HG03196 (cell line): ENCODE results near the gene ATM.
A peak's percentile ranks its signal among the peaks of the same experiment; 100 is the strongest.

Experiments
- ATAC-seq: cut with Tn5 transposase; IDR thresholded peaks from one replicate; pipeline ENCODE4 v1.9.1; 2021; ENCODE audit not compliant: unreplicated experiment

ATM gene, protein sequence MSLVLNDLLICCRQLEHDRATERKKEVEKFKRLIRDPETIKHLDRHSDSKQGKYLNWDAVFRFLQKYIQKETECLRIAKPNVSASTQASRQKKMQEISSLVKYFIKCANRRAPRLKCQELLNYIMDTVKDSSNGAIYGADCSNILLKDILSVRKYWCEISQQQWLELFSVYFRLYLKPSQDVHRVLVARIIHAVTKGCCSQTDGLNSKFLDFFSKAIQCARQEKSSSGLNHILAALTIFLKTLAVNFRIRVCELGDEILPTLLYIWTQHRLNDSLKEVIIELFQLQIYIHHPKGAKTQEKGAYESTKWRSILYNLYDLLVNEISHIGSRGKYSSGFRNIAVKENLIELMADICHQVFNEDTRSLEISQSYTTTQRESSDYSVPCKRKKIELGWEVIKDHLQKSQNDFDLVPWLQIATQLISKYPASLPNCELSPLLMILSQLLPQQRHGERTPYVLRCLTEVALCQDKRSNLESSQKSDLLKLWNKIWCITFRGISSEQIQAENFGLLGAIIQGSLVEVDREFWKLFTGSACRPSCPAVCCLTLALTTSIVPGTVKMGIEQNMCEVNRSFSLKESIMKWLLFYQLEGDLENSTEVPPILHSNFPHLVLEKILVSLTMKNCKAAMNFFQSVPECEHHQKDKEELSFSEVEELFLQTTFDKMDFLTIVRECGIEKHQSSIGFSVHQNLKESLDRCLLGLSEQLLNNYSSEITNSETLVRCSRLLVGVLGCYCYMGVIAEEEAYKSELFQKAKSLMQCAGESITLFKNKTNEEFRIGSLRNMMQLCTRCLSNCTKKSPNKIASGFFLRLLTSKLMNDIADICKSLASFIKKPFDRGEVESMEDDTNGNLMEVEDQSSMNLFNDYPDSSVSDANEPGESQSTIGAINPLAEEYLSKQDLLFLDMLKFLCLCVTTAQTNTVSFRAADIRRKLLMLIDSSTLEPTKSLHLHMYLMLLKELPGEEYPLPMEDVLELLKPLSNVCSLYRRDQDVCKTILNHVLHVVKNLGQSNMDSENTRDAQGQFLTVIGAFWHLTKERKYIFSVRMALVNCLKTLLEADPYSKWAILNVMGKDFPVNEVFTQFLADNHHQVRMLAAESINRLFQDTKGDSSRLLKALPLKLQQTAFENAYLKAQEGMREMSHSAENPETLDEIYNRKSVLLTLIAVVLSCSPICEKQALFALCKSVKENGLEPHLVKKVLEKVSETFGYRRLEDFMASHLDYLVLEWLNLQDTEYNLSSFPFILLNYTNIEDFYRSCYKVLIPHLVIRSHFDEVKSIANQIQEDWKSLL (N-terminal part only)

DNA sequence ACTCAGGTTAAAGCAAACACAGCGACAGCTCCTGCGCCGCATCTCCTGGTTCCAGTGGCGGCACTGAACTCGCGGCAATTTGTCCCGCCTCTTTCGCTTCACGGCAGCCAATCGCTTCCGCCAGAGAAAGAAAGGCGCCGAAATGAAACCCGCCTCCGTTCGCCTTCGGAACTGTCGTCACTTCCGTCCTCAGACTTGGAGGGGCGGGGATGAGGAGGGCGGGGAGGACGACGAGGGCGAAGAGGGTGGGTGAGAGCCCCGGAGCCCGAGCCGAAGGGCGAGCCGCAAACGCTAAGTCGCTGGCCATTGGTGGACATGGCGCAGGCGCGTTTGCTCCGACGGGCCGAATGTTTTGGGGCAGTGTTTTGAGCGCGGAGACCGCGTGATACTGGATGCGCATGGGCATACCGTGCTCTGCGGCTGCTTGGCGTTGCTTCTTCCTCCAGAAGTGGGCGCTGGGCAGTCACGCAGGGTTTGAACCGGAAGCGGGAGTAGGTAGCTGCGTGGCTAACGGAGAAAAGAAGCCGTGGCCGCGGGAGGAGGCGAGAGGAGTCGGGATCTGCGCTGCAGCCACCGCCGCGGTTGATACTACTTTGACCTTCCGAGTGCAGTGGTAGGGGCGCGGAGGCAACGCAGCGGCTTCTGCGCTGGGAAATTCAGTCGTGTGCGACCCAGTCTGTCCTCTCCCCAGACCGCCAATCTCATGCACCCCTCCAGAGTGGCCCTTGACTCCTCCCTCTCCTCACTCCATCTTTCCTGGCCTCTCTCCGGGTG is at the start of gene ATM, which contains the start of gene NPAT:
Gene ATM (plus strand): TSS at position 494 of the 774 bp plus-strand sequence. CDS start 4,558 bp downstream, outside the sequence.
Gene NPAT (minus strand): TSS at position 65 of the 774 bp plus-strand sequence. CDS start 102 bp downstream, outside the sequence.
- ATAC-seq = peak; percentile 82

DNA sequence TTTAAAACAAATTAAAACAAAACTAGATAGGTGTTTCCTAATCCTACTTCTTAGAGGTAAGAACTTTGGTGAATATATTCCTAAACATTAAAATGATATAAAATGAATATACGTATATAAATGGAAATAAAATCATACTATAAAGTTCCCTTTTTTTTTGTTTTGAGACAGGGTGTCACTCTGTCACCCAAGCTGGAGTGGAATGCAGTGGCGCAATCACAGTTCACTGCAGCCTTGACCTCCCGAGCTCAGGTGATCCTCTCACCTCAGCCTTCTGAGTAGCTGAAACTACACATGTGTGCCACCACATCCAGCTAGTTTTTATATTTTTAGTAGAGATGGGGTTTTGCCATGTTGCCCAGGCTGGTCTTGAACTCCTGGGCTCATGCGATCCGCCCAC is 45.3 kb upstream of the ATM start:
- no peak for ATAC-seq

DNA sequence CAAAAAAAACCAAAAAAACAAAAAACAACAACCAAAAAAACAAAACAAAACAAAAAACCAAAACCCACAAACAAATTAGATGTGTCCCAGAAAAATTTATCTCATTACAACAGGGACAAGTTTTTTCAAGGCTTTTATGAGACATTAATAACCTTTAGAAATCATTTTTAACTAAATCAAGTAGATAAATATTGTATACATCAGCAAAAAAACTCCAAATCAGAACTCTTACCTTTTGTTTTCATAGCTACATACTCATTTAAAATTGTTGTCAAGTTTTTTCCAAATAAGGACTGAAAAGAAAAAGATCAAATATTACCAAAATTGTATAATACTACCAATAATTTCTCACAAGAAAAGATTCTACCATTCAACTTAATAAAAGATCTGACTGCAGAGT is 29.1 kb upstream of the ATM start:
- ATAC-seq = no peak

DNA sequence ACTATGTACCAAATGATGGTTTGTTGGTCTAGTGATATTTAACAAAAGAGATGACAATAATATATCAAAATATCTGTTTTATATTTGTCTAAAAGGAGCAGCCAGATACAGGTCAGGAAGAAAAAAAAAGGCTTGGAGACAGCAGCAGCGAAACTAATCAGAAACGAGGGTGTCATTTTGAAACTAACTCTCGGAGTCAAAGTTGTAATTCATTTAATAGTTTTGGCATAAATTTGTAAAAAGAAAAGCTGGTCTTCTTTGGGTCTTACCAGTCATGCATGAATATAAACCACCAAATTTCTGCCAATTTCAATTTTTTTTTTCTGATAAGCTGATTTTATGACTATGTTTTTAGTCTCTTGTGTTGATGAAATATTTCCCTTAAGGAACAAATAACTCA is 26.0 kb upstream of the ATM start:
- no peak for ATAC-seq

DNA sequence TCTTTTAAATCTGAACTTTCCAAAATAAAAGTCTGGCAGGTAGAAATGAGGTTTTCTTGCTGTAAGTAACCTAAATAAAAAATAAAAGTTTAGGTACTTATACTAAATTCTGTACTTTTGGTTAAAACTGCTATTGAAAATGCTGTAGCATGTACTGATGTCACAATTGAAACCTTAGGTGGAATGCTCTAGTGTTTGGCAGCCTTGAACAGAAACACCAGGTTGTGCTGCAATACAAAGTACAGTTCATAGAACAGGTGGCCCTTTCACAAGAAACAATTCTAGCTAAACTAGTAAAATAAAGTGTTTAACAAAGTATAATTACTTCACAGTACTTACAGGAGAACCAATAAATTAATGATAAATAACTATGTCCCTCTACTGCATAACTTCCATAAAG is 25.5 kb upstream of the ATM start:
- ATAC-seq = no peak

DNA sequence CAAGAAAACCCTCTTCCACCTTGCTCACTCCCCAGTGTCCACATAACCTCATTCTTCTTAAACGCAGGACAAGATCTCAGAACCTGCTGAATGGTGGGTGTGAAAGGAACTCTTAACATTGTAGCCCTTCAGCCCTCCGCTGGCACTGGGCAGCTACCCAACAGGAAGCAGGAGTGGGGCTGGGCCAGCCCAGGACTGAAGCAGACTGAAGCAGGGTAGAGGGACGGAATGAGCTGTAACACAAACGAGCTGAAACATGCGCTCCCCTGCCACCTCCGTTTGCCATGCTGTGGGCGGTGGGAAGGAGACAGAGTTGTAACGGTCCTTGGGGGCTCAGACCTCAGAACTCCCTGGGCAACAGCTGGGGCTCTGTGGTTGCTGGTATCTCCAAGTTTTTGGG is 24.0 kb upstream of the ATM start:
- ATAC-seq = no peak

DNA sequence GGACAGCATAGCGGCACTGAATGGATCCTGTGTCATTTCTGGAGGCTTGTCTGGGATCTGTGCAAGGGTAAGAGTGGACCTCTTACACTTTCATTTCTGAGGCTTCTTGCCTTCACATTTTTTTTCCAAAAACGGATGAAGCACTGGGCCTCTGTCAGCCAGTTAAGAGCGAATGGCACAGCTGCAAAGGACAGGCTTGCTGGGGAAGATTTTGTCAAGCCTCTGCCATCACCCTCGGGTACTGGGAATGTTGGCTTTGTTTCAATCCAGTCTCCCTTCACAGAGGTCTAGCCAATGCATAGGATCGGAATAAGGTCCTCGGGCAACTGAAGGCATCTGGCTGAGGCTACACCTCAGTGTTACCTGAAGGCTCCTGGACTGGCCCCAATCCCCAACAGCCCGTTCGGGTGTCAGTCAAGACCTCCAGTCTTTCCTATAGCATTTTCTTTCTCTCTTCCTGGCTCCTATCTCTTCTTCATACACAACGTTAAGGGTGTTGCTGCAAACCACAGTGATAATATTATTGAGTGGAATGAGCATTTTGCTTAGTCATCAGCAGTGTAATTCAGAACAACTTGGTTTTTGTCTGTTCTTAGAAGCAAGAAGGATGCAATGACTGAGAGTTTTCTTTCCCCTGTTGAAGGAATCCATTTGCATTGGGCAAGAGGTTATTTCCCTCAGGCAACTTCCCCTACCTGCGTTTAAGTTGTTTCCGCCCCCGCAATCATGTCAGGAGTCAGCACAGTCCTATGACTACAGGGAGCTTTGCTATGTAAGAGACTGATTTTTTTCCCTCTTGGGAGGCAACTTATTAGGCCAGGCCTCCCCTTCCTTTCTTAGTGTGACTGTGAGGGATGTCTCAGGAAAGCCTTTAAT is 23.2 kb upstream of the ATM start:
- ATAC-seq = peak; percentile 71

DNA sequence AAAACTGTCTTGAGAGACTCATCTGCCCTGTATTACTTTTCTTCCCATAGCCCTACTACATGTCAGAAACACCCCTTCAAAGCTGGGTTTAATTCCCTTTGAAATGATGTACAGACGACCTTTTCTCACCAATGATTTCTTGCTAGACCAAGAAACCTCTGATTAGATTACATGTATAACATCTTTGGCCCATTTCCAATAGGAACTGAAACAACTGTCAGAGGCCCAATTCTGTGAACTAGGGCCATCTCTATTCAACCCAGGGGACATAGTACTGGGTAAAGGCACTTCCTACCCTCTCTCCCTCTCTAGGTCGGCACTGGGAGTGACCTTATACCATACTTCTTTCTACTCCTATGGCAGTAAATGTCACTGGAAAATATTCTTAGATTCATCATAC is 19.8 kb upstream of the ATM start:
- ATAC-seq = no peak

DNA sequence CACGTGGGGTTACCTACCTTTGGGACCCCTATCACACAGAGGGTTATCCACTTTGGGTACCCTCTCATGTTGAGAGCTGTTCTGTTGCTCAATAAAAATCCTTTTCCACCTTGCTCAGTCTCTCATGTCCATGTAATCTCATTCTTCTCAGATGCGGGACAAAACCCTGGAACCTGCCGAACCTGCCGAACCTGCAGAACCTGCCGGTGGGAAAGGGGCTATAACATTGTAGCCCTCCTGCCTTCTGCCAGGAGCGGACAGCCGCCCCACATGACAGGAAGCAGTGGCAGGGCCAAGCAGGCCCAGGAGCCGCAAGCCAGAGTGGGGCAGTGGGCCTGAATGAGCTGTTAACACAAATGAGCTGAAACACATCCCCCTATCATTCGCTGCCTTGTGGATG is 18.5 kb upstream of the ATM start:
- no peak for ATAC-seq

DNA sequence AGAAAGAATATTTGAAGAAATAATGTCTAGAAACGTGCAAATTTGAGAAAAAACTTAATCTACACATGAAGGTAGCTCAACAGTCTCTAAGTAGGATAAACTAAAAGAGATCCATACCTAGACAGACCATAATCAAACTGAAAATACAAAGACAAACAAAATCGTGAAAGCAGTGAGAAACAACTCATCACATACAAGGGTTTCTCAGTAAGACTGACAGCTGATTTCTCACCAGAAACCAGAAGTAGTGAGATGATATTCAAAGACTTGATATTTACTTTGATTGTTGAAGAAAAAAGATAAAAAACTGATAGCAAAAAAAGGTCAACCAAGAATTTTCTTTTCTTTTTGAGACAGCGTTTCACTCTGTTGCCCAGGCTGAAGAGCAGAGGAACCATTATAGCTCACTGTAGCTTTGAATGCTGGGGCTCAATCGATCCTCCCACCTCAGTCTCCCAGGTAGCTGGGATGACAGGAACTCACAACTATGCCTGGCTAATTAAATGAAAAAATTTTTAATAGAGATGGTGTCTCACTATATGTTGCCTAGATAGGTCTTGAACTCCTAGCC is 17.9 kb upstream of the ATM start:
- ATAC-seq = no peak

DNA sequence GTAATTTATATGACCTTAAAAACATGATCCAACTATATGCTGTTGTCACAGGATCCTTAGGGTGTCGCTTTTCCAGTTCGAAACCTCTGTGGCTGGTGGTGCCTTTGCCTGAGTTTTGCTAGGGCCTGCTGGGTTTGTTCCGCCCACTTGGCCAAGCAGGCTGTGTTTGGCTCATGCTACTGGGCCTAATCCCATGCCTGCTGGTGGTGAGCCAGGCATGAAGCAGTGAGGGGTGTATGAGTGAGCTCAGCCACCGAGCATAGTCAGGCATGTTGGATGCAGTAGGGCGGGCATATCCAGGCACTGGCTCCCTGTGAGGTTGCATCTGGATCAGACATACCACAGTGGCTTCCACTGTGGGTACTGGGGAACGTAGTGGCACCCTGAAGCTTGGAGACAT is 16.7 kb upstream of the ATM start:
- ATAC-seq = no peak

DNA sequence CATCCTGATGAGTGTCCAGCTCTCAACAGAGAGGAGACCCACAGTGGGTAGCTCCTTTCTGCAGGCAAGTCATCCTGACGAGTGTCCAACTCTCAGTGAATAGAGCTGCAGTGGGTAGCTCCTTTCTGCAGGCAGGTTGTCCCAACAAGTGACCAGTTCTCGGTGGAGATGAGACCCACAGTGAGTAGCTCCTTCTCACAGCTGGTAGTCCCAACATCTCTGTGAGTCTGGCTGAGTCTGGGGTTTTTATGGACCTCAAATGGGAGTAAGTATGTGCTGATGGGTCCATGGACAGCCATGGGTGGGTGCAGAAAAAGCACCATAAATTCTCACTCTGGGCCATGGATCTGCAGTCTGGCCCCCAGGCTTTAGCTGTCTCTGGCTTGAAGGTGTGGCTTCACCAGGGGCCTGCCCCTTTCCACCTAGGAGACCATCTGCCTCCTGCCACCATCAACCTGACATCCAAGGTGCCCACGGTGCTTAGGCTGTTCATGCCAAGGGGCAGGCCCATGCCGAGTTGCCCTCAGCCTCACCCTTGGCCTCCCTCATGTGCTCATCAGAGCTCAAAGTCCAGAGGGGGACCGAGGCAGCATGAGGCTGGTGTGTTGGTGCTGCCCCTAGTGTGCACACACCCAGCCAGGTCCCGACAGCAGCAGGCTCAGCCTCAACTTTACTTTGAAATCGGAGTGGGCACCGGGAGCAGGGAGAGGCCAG is 15.7 kb upstream of the ATM start:
- no peak for ATAC-seq

DNA sequence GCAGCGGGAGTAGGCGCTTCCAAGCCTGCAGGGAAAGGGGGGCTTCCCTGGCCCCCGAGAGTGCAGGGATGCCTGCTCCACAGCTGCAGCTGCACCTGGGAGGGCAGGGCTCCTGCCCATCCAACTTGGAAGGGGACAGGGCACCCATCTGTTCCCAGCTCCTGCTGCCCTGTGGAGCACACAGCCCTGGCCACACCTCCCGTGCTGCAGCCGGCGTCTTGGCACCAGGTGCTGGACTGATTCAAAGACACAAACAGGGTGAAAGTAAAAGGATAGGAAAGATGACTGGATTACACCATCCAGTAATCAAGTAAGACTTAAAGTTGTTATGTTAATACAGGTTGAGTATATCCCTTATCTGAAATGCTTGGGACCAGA is 15.2 kb upstream of the ATM start:
- ATAC-seq = no peak

DNA sequence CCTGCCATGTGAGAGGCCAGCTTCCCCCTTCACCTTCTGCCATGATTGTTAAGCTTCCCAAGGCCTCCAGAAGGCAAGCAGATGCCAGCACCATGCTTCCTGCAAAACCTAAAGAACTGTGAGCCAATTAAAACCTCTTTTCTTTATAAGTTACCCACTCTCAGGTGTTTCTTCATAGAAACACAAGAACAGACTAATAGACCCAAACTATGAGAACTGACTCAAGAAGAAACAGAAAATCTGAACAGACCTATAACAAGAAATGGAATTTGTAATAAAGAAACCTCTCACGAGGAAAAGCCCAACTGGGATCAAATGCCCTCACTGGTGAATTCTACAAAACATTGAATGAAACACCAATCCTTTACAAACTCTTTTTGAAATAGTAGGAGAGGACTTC is 12.4 kb upstream of the ATM start:
- ATAC-seq = no peak

DNA sequence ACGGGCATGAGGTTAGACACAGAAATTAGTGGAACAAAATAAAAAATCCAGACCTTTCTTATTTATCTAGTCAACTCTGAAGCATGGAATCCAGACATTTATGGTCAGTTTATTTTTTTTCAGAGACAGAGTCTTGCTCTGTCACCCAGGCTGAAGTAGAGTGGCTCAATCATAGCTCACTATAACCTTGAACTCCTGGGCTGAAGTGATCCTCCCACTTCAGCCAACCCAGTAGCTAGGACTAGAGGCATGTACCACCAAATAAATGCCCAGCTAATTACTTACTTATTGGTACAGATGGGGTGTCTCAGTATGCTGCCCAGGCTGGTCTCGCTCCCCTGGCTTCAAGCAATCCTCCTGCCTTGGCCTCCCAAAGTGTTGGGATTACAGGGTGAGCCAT is 9.1 kb upstream of the ATM start:
- no peak for ATAC-seq

DNA sequence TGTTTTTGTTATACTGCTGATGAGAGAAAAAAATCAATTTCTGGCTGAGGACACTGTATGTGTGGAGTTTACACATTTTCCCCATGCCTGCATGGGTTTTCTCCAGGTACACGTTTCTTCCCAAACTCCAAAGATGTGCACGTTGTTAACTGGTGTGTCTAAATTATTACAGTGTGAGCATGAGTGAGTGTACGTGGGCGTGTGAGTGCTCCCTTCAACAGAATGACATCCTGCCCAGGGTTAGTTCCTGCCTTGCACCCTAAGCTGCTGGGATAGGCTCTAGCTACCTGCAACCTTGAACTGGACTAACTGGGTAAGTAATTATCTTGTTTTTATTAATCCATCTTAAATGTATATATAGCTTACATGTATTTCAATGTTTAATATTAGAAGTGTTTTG is 5.9 kb upstream of the ATM start:
- ATAC-seq = no peak

DNA sequence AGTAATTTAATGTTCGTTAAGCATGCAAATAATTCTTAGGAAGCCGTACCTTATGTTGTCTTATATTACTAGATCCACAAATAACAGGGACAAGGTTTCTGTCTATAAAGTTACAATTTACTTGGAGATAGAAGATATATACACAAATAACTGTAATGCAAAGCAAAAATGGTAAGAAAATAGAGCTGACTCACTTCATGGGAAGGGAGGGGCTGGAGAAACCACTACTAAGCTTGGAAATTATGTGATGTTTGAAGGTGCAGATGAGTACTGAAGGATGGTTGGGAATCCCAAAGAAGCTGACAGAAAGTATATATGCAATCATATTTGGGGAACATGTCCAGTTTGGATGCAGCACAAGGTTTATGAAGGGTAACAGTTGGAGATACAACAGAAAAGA is 4.4 kb upstream of the ATM start:
- ATAC-seq = no peak

DNA sequence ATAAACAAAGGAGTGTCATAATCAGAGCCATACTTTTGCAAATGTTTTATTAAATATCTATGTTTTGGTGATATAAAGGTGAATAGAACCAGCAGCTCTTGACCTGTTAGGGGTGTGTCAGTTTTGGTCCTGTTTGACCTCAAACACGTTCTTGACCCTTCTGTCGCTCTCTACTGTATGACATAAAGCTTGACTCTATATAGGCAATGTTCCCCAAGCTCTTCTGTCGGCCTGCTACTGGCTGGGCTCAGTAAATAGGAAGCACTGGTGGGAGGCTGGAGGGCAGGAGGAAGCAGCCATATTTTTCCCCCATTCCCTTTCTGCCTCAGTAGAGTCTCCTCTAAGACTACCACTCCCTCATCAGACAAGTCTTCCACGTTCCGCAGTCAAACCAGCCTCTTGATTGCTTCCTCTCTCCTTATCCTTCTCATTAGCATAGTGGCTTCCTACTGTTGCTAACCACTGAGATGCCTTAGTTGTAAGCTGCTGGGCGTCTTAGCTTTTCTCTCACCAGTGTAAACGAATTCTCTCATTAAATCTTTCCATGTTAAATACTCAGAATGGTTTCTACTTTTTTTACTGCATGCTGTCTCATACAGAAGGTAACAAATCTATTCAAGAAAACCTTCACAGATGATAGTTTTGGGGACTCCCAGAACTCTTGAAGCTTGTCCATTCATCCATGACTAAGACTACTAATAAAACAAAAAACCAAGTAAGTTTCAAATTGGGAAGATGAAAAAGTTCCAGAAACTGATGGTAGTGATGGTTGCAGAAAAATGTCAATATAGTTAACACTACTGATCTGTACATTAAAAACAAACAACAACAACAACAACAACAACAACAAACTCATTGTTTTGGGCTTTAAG is 3.7 kb upstream of the ATM start:
- no peak for ATAC-seq
